PC-3 (cell line): ENCODE data around the gene TNPO2. TPM values are rescaled to one million over a fixed set of nuclear protein-coding genes. Genes with fewer than 3 reads are reported as not detected.

Experiments
- ATAC-seq: fragments of 200-7000 bp; cut with Tn5 transposase; 2 replicates; pipeline ENCODE4 v1.9.1; 2020; ENCODE audit warnings: mild to moderate bottlenecking, moderate library complexity
- BruUV-seq: library from RNA; stranded (reverse); fragments of 400-500 nt; replicated peaks from 2 replicates; lab custom pipeline; 2021; lab: Mats Ljungman, UMichigan
- CTCF ChIA-PET: fragments of 300-600 bp; sonication (Branson Sonifier 250); formaldehyde crosslinking; loops from one replicate; lab custom pipeline; 2022; ENCODE audit warnings: antibody characterized with exemption; lab: Charles Lee
- POLR2A ChIA-PET: fragments of 300-600 bp; sonication (Branson Sonifier 250); formaldehyde crosslinking; loops from one replicate; lab custom pipeline; 2022; ENCODE audit warnings: antibody characterized with exemption; ENCODE audit not compliant: unreplicated experiment; lab: Charles Lee
- DNase-seq: peaks from one replicate; pipeline ENCODE4 v3.0.0-alpha.2; 2015
- H2AFZ ChIP-seq: fragments of 300-600 bp; sonication (generic); 2 replicates; pipeline ENCODE4 v1.6.0; 2016; ENCODE audit warnings: antibody characterized with exemption, low read length
- H3F3A ChIP-seq: fragments of 300-600 bp; sonication (generic); one replicate; pipeline ENCODE4 v1.6.0; 2017; ENCODE audit warnings: antibody characterized with exemption, low read length, control low read depth, mild to moderate bottlenecking; ENCODE audit not compliant: unreplicated experiment
- H3K27ac ChIP-seq: fragments of 300-600 bp; sonication (generic); 2 replicates; pipeline ENCODE4 v1.5.1; 2016; ENCODE audit warnings: mild to moderate bottlenecking, low read length
- H3K27me3 ChIP-seq: fragments of 300-600 bp; sonication (generic); 2 replicates; pipeline ENCODE4 v1.6.1; 2016; ENCODE audit warnings: low read length, mixed read lengths
- H3K36me3 ChIP-seq: fragments of 300-600 bp; sonication (generic); 2 replicates; pipeline ENCODE4 v1.6.1; 2016; ENCODE audit warnings: low read depth, mixed run types, low read length, mixed read lengths
- H3K4me1 ChIP-seq: fragments of 300-600 bp; sonication (generic); 2 replicates; pipeline ENCODE4 v1.5.1; 2016; ENCODE audit warnings: low read length; ENCODE audit not compliant: insufficient read depth
- H3K4me2 ChIP-seq: fragments of 300-600 bp; sonication (generic); 2 replicates; pipeline ENCODE4 v1.6.0; 2016; ENCODE audit warnings: low read length
- H3K4me3 ChIP-seq: fragments of 300-600 bp; sonication (generic); 2 replicates; pipeline ENCODE4 v1.5.1; 2016; ENCODE audit warnings: mild to moderate bottlenecking, low read length, mixed read lengths
- H3K79me2 ChIP-seq: fragments of 300-600 bp; sonication (generic); 2 replicates; pipeline ENCODE4 v1.6.1; 2017; ENCODE audit warnings: low read length, mixed read lengths
- H3K9ac ChIP-seq: fragments of 300-600 bp; sonication (generic); 2 replicates; pipeline ENCODE4 v1.6.0; 2016; ENCODE audit warnings: mild to moderate bottlenecking, low read length
- H3K9me2 ChIP-seq: fragments of 300-600 bp; sonication (generic); replicated peaks from 2 replicates; pipeline ENCODE4 v1.6.1; 2016; ENCODE audit warnings: mixed run types, low read length, mixed read lengths
- H3K9me3 ChIP-seq: fragments of 300-600 bp; sonication (generic); 2 replicates; pipeline ENCODE4 v1.6.1; 2016; ENCODE audit warnings: low read length, mixed read lengths
- H4K20me1 ChIP-seq: fragments of 300-600 bp; sonication (generic); 2 replicates; pipeline ENCODE4 v1.6.1; 2016; ENCODE audit warnings: low read length, mixed read lengths
- CTCF ChIP-seq: fragments of 300-600 bp; sonication (generic); conservative IDR thresholded peaks from 2 replicates; pipeline ENCODE4 v1.5.1; 2017; ENCODE audit warnings: antibody characterized with exemption, low read depth, mild to moderate bottlenecking, low read length
- EZH2 ChIP-seq: fragments of 300-600 bp; sonication (generic); IDR thresholded peaks from one replicate; pipeline ENCODE4 v1.6.1; 2017; ENCODE audit warnings: antibody characterized with exemption, mild to moderate bottlenecking, low read length; ENCODE audit not compliant: unreplicated experiment
- EZH2phosphoT487 ChIP-seq: fragments of 300-600 bp; sonication (generic); IDR thresholded peaks from 2 replicates; pipeline ENCODE4 v1.6.1; 2018; ENCODE audit warnings: mild to moderate bottlenecking, antibody characterized with exemption, low read length, borderline replicate concordance
- intact Hi-C: fragments of 100-400 bp; cut with micrococcal nuclease; formaldehyde crosslinking; loops from 2 replicates; pipeline ENCODE4 v1.9.0; 2023
- total RNA-seq: library from RNA; depleted of rRNA; stranded (reverse); fragments of >200 nt; gene quantifications from 2 replicates; pipeline ENCODE4 v1.2.3, GENCODE V29; 2014

Gene TNPO2
- total RNA-seq, 1 experiment from 2014 or later = 50.6 TPM

- TF ChIP-seq EZH2 = no peak
- no peak for TF ChIP-seq EZH2phosphoT487
- TF ChIP-seq CTCF = no peak
- Histone ChIP-seq H4K20me1 (peaks cover 19% of the 10 kb centered on the region; the same call in 1 of the 2 replicates), H3K4me2 (peak overlapping the region; percentile 94), H3K4me3 (peak overlapping the region; percentile 89), H3K4me1 (peaks cover 37% of the 10 kb centered on the region), H3K9me3 (no peaks in the 10 kb centered on the region), H3K27me3 (no peaks in the 10 kb centered on the region), H3K9me2 (no peaks in the 10 kb centered on the region), H2AFZ (peak overlapping the region; percentile 49; the same call in 1 of the 2 replicates), H3K9ac (peak overlapping the region; percentile 87), H3F3A (peaks cover 10% of the 10 kb centered on the region), H3K36me3 (peaks cover 16% of the 10 kb centered on the region; the same call in 1 of the 2 replicates), H3K27ac (peak overlapping the region; percentile 68), H3K79me2 (peaks cover 72% of the 10 kb centered on the region)
- no TSS peak for BruUV-seq
- intact Hi-C loops = no loop called here
- DNase-seq (peak; percentile 51), ATAC-seq (peak; percentile 25)
- ChIA-PET CTCF (interaction anchor here (0.8 kb wide), 1 partner anchor 45 kb away, joined by 4 read pairs; no protein-coding TSS in a partner anchor), POLR2A (interaction anchor here (0.6 kb wide), 4 partner anchors 11 to 465 kb away, joined by 3 read pairs; no protein-coding TSS in a partner anchor)
These were observed 1.8 kb downstream of the TNPO2 start for GRCh38 chr19:12721656-12722565.

- peak; percentile 4 for ATAC-seq
- Histone ChIP-seq H3K27me3 (no peaks in the 10 kb centered on the region), H3K79me2 (peaks cover 79% of the 10 kb centered on the region), H3K9ac (peak overlapping the region; percentile 87), H3K36me3 (peaks cover 22% of the 10 kb centered on the region; the same call in 1 of the 2 replicates), H3K27ac (peak overlapping the region; percentile 68), H3F3A (peaks cover 5% of the 10 kb centered on the region), H3K9me3 (no peaks in the 10 kb centered on the region), H3K4me2 (peak overlapping the region; percentile 94), H3K9me2 (no peaks in the 10 kb centered on the region), H2AFZ (peak overlapping the region; percentile 8; the same call in 1 of the 2 replicates), H3K4me3 (peak overlapping the region; percentile 89), H3K4me1 (peaks cover 37% of the 10 kb centered on the region), H4K20me1 (peaks cover 19% of the 10 kb centered on the region; the same call in 1 of the 2 replicates)
- POLR2A ChIA-PET = interaction anchor here (0.6 kb wide), 1 partner anchor 15 kb away, joined by 3 read pairs; no protein-coding TSS in a partner anchor
- TF ChIP-seq CTCF (no peak), EZH2 (no peak), EZH2phosphoT487 (no peak)
- DNase-seq = peak; percentile 30
- no TSS peak for BruUV-seq
- intact Hi-C loops = no loop called here
- CTCF ChIA-PET = interaction anchor here (0.5 to 0.6 kb wide), 2 partner anchors 12 to 802 kb away, joined by 3 read pairs; no protein-coding TSS in a partner anchor
These were observed 2.7 kb downstream of the TNPO2 start for GRCh38 chr19:12720851-12721655.
